OCI-LY3 (cell line): ENCODE measurements around the gene FLRT1.

Experiments
- CTCF ChIP-seq: fragments of 200-600, 300-600 bp; sonication (generic); IDR thresholded peaks from 2 replicates; pipeline ENCODE4 v1.5.1; 2014; ENCODE audit warnings: antibody characterized with exemption, low read length, low read depth
- EZH2phosphoT487 ChIP-seq: fragments of 200-600 bp; shearing (Covaris generic); IDR thresholded peaks from 2 replicates; pipeline ENCODE4 v1.6.1; 2018; ENCODE audit warnings: antibody characterized with exemption, mixed run types, low read depth

DNA sequence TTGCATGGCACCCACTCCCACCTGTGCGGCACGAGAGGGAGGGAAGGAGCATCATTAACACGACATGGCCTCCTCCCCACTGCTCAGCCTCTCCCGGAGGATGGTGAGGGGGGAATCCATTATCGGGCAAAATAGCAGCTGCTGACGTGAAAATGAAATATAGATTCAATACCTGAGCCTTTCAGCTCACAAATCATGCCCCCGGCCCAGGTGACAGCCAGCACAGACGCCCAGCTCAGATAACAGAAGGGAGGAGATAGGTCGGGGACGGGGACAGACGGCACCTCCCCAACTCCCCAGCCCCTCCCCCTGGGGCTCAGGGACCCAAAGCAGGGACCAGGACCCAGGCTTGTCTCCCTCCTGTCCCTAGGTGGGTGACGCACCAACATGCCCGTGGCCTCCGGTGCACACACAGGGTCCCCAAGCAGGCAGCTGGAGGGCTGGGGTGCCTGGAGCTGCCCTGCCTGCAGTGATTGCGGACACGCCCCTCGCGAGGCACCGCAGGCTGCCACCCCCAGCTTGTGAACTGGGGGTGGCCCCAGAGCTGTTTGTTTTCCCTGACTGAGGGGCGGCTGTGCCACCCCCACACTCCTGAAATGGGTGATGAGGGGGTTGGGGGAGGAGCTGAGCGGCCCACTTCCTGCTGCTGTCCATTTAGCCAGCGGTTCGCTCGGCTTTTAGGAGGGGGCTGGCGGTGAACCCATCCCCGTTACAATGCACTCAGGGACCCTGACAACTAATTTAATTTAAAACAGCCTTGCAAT is 31.7 kb downstream of the FLRT1 start:
- TF ChIP-seq CTCF = no peak
- TF ChIP-seq EZH2phosphoT487 = no peak
